IMR-90 (cell line): ENCODE measurements around the gene ABHD12.

Experiments
- CTCF ChIP-seq: conservative IDR thresholded peaks from 2 replicates; pipeline ENCODE4 v1.5.1; 2012; ENCODE audit warnings: mild to moderate bottlenecking, low read depth, low read length, improper control_type of control experiment
- POLR2A ChIP-seq: IDR thresholded peaks from 2 replicates; pipeline ENCODE4 v1.6.1; 2012; ENCODE audit warnings: mild to moderate bottlenecking, low read depth, low read length
- RAD21 ChIP-seq: IDR thresholded peaks from 2 replicates; pipeline ENCODE4 v1.6.1; 2012; ENCODE audit warnings: low read length, improper control_type of control experiment
- SMC3 ChIP-seq: fragments of 150-350 bp; IDR thresholded peaks from 2 replicates; pipeline ENCODE4 v1.6.1; 2016; ENCODE audit warnings: low read depth, mild to moderate bottlenecking, antibody characterized with exemption, low read length, moderate library complexity
- TF ChIP-seq, protein P1 (sequence below): fragments of 150-350 bp; IDR thresholded peaks from 2 replicates; pipeline ENCODE4 v1.6.1; 2016; ENCODE audit warnings: low read depth, mild to moderate bottlenecking, low read length, moderate library complexity, borderline replicate concordance

GRCh38 chr20:25374842-25375241, 15.8 kb downstream of the ABHD12 start:
- no peak for TF ChIP-seq POLR2A
- no peak for TF ChIP-seq CTCF
- no peak for TF ChIP-seq RAD21
- TF ChIP-seq, protein P1, sequence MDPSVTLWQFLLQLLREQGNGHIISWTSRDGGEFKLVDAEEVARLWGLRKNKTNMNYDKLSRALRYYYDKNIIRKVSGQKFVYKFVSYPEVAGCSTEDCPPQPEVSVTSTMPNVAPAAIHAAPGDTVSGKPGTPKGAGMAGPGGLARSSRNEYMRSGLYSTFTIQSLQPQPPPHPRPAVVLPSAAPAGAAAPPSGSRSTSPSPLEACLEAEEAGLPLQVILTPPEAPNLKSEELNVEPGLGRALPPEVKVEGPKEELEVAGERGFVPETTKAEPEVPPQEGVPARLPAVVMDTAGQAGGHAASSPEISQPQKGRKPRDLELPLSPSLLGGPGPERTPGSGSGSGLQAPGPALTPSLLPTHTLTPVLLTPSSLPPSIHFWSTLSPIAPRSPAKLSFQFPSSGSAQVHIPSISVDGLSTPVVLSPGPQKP, result no peak
- no peak for TF ChIP-seq SMC3
